GM03348 (cell line): ENCODE measurements around the gene ALG13.
A peak's percentile ranks its signal among the peaks of the same experiment; 100 is the strongest.
"Not testable (repeated sequence)": the region's sequence is repeated elsewhere in the genome, so short reads cannot be mapped to it uniquely, and the experiment has no call there.

Experiments
- DNase-seq: peaks from one replicate; pipeline ENCODE4 v3.0.0; 2012; ENCODE audit warnings: low spot score

The ALG13 gene

DNA sequence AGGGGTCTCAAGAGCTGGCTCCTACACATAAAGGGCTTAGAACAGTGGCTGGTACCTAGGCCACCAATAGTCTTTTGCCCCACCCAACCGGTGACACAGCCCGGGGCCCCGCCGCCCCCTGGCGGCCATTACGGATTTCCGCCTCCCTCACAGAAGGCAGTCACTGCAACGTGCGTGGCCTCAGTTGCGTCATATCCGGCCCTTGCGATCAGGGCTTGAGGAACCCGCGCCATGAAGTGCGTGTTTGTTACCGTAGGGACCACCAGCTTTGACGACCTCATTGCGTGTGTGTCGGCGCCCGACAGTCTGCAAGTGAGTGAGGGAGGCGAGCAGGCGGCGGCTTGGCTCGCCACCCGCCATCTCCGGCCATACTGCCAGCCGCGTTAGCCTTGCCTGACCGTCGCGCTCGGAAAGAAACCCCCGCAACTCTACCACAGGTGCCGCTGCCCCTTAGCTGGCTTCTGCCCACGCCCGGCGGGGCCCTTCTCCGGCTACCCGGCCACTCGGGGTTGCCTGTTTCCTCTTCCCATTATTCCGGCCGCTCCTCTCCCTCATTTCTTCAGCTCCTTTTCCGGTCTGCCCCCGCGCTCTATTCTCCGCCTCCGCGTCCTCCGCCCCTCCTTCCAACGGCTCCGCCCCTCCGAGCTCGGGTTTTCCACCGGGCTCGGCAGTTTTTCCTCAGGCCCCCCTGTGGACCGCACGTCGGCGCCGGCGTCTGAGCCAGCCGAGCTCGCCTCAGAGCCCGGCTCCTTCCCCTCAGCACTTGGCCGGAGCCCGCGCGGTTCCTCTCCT, at the start of gene ALG13:
Gene ALG13, plus strand, starts transcription at position 183 of the 792 bp plus-strand sequence. Its CDS starts 49 bp downstream, at position 232.
- DNase-seq = peak; percentile 89

DNA sequence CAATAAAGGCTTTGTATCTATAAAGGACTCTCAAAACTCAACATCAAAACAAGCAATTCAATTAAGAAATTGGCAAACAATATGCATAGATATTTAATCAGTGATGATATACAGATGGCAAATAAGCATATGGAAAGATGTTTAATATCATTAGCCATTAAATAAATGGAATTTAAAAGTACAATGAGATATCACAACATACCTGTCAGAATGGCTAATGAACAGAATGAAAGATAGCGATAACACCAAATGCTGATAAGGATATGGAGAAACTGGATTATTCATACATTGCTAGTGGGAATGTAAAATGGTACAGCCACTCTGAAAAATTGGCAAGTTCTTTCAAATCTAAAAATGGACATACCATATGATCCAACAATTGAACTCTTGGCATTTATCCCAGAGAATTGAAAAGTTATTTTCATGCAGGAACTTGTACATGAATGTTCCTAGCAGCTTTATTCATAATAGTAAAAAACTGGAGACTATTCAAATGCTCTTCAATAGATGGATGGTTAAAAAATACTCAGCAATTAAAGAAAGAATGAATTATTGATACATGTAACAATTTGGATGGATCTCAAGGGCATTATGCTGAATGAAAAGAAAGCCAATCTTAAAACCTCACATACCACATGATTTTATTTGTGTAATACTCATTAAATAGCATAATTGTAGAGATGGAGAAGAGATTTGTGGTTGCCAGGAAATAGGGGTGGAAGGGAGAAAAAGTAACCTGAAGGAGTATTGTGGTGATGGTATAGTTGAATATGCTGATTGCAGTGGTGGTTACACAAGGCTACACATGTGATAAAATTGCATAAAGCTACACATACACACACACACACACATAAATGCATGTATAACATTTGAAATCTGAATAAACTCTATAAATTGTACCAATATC, 45.9 kb upstream of the ALG13 start:
- DNase-seq = no peak

DNA sequence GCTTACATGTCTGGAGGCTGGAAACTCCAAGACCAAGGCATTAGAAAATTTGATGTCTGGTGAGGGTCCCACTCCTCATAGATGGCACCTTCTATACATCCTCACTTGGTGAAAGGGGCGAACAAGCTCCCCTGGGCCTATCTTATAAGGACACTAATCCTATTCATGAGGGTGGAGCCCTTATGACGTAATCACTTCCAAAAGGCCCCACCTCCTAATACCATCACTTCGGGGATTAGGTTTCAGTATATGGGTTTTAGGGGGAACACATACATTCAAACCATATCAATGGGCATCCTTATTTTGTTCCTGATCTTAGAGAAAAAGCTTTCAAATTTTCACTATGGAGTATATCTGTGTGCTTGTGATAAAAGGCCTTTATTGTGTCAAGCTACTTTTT, 39.0 kb upstream of the ALG13 start:
- no peak for DNase-seq

DNA sequence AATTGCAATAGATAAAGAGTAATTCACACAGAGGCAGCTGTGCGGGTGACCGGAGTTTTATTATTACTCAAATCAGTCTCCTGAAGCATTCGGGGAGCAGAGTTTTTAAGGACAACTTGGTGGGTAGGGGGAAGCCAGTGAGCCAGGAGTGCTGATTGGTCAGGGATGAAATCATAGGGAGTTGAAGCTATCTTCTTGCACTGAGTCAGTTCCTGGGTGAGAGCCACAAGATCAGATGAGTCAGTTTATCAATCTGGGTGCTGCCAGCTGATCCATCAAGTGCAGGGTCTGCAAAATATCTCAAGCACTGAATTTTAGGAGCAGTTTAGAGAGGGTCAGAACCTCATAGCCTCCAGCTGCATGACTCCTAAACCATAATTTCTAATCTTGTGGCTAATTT, 35.8 kb upstream of the ALG13 start:
- DNase-seq = not testable (repeated sequence)

DNA sequence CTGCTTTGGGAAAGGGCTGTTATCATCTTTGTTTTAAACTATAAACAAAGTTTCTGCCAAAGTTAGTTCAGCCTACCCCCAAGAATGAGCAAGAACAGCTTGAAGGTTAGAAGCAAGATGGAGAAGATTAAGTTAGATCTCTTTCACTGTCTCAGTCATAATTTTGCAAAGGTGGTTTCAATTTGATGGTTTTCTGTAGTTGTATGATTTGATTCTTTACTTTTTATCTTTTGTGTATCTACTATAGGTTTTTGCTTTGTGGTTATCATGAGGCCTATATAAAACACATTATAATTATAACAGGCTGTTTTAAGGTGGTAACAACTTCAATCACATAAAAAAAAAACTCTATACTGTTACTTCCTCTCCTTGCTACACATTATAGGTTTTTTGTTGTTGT, 35.4 kb upstream of the ALG13 start:
- DNase-seq = no peak

DNA sequence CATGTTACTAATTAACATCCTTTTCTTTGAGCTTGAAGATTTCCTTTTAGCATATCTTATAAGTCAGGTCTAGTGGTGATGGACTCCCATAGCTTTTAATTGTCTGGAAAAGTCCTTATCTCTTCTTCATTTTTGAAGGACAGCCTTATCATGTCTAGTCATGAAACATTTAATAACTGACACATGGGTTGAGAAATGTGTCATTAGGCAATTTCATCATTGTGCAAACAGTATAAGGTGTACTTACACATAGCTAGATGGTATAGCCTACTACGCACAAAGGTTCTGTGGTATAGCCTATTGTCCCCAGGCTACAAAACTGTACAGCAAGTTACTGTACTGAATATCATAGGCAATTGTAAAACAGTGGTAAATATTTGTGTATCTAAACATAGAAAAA, 34.5 kb upstream of the ALG13 start:
- DNase-seq = no peak

DNA sequence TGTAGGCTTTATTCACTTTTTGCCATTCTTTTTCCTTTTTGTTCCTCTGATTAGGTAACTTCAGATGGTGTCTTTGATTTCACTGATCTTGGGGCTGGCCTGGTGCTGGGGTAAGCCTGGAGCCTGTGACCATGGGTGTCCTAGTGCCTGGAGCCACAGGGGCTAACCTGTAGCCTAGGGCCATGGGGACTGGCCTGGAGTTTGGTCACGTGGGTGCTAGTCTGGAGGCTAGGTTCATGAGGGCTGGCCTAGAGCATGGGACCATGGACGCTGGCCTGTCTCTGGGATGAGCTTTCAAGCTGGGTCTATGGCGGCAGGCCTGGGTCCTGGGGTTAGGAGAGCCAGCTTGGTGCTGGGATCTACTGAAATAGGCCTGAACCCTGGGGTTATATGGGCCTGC, 32.2 kb upstream of the ALG13 start:
- no peak for DNase-seq

DNA sequence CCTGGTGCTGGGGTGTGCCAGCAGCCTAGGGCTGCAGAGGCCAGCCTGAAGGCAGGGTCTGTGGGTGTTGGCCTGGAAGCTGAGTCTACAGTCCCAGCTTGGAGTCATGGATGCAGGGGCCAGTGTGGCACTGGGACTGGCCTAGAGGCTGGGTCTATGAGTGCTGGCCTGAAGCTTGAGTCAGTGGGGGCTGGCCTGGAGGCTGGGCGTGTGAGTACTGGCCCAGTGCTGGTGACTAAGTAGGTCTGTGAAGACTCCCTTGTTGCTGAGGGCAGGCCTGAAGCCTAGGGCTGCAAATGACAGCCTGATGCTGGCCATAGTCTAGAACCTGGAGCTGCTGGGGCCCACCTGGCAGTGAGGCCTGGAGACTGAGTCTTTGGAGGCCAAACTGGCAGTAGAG, 31.3 kb upstream of the ALG13 start:
- no peak for DNase-seq

DNA sequence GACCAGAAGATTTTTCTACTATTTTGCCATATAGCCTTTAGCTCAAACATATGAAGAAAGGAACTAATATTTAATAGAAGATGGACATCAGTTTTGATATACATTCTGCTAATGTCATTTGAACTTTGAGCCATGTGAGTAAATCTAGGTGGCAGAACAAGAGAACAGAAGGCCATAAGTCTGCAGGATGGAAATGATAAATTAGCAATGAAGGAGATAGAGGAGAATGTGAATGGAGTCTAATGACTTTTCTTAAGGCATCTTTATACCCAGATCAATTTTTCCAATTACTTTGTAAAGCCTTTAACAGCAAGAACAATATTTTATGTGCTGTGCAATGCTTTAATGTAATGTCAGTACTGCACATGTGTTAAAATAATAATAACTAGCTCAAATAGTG, 30.1 kb upstream of the ALG13 start:
- DNase-seq = no peak

DNA sequence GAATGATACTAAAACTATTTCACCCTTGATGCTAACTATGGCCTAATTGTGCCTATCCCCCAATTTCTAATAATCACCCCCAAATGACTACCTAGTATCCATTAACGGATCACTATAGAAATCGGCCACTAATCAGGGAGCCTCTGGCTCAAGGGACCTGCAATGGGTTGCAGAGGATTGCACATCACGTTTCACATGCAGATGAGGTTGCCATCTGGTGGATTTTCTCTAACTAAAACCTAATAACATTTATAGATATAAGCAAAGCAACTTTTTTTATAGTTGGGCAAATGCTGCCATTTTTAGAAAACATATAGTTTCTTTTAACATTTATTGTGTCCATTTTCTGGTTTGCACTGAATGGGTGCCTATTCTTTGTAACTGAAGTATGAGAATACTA, 28.3 kb upstream of the ALG13 start:
- no peak for DNase-seq

DNA sequence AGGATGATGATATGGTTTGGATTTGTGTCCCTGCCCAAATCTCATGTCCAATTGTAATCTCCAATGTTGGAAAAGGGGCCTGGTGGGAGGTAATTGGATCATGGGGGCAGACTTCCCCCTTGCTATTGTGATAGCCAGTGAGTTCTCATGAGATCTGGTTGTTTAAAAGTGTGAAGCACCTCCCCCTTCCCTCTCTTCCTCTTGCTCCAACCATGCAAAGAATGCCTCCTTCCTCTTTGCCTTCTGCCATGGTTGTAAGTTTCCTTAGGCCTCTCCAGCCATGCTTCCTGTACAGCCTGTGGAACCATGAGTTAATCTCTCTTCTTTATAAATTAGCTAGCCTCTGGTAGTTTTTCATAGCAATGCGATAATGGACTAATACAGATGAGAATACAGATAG, 19.7 kb upstream of the ALG13 start:
- no peak for DNase-seq

DNA sequence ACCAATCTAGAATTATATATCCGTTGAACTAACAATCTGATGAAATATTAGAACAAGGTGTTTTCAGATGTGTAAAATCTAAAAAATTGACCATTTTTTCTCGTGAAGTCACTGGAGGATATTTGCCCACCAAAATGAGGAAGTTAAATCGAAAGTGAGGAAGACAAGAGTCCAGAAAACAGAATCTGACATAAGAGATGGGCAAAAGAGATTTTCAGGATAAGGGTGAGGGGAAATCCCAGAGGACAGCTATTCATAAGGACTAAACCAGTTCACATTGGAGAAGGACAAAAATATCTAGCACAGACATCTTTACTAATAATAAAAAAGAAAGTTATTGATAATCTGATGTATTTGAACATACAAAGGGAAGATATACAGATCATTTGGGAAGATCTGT, 18.7 kb upstream of the ALG13 start:
- no peak for DNase-seq

DNA sequence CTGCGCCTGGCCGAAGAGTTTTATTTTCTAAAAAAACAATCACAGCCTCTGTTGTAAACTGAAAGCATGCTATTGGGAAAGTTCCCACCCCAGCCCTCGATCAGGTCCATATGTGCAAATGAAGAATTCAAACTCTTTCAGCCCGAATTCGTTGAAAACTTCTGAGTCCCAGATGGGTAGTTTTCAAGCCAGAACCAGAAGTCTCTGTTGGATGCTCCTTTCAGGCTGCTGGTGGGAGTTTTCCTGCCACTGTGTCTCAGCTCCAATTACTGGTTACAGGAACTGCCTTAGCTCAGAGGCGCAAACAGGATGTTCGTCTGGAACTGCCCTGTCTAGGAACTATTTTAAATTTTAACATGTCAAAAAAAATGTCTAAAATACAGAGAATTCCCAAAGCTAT, 9.3 kb upstream of the ALG13 start:
- DNase-seq = peak; percentile 23

DNA sequence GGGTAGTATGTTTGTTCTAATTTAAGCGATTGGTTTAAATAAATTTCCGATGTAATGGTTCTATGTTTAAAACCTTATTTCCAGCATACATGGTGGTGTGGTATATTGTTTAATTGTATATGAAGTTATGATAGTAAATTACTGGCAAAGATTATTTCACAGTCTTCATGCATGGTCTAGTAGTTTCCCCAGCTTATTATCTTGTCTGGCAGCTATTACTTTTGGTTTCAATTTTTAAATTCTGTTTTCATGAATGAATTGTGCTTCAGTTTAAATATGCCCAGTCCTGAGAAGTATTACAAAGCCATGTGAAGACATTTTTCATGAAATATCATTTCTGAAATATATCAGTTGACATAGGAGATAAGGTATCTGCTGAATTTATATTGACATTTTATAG, 6.3 kb downstream of the ALG13 start:
- no peak for DNase-seq

DNA sequence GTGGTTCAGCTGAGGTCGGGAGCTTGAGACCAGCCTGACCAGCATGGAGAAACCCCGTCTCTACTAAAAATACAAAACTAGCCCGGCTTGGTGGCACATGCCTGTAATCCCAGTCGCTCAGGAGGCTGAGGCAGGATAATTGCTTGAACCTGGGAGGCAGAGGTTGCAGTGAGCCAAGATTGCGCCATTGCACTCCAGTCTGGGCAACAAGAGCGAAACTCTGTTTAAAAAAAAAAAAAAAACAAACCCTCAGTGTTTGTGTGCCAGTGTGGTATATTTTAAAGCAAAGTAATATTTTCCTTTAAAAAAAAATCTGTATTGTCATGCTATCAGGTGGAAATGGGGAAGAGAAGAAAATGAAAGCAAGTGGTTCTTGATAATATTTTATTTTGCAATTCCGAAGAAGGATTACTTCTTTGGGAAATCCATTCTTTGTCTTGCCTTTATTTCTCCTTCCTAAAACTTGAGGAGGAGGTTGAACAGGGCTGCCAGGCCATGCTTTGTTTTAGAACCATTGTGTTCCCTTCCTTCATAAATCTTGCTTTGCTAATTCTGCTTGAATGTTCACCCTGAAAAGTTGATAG, 14.4 kb downstream of the ALG13 start:
- DNase-seq = no peak

DNA sequence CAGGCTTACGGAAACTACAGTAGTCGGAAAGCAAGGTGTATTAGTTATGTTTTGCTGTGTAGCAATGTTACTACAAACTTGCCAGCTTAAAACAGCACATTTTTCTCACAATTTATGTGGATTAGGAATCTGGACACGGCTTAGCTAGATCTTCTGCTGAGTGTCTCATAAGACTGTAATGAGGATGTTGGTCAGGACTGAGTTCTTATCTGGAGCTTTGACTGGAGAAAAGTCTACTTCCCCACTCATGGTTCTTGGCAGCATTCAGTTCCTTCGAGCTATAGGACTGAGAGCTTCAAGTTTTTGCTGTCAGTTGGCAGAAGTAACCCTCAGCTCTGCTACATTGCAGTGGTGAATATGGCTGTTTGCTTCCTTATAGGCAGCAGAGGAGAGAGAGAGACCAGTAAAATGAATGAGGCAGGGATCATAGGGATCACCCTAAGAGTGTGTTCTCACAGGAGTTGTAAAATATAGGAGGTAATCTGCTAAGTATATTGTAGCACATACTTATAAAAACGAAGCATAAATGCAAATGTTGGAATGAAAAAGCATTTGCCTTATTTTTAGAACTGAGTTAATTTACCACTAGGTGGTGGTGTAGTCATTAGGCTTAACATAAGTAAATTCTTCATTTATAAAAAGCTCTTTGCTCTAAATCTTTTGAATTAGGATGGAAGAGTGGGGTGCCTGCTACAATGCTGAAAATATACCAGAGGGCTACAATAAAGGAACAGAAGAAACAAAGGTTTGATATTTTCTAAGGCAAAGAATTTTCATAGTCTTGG, 38.6 kb downstream of the ALG13 start:
- DNase-seq = peak; percentile 8

DNA sequence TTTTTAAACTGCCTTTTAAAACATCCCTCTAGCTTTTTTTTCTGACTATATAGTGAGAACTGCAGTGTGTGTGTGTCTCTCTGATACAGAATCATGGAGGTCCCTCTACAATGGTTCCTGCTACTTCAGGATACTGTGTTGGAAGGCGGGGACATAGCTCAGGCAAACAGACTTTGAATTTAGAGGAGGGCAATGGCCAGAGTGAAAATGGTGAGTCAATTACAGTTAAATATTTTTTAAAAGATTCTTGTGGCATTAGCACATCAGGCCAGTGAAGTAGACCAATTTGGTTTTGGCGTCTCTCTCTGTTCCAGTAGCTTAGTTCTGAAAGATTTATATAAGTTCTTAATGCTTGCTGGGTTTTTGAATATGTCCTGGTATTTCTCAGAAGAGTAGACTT, 47.1 kb downstream of the ALG13 start:
- DNase-seq = peak; percentile 24

DNA sequence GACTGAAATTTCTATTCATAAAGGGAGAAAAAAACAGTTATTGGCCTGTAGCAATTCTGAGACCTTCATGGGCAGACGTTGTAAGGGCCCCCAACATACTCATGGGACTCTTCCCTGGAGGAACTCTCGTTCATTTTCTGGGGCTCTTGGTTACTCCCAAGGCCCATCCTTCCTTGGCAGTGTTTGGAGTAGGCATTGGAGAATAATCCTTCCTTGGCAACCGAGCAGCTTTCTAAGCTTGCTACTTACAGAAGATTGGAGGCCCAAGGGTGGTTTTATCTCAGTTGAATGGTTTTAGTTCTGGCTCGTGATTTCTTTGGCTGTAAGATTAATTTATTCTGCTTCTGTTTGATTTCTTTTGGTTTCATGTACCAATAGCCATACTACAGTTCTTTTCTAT, 50.4 kb downstream of the ALG13 start:
- no peak for DNase-seq

DNA sequence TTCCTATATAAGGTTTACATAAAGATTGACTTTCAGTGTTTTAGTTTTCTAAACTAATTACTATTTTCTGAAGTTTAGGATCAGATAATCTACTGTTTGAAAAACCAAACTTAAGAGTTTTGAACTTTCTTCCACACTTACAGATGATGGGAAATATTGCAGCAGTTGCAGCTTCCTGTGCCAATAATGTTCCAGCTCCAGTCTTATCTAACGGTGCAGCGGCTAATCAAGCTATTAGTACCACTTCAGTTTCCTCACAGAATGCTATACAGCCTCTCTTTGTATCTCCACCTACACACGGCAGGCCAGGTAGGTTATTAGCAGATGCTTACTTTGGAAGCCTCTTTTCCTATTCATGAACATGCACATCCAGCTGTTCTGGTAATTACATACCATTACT, 55.6 kb downstream of the ALG13 start:
- no peak for DNase-seq

DNA sequence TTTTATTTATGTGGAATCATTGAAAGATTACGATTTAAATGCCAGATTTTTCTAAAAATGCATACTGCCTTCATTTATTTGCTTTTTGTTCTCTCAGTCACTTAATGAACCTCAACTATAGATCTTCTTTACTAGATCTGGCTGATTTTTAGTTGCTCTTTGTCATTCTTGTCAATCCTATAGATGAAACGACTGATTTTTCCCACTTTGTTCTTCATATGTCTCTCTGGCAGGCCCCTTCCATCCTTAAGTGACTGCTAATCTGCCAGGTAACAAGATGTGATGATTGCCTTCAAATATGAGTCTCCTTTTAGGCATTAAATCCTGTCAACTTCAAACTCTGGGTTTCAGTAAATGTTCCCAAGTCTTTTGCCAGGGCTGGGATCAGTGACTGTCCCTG, 61.0 kb downstream of the ALG13 start:
- DNase-seq = no peak

DNA sequence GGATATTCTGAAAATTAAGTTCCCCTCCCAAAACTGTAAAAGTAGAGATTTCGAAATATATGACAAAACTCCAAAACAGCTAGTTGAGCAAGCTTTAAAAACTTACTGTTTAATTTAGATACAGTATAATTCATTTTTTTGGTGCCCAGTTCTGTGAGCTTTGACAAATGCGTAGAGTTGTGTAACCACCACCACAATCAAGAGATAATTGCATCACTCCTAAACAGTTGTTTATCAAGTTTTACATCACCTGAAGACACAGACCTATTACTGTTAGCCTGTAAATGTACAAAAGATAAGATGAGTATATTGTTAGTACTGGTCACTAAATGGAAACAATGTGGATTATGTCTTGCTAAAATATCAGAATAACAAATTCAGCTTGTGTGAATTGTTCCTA, 62.3 kb downstream of the ALG13 start:
- no peak for DNase-seq

DNA sequence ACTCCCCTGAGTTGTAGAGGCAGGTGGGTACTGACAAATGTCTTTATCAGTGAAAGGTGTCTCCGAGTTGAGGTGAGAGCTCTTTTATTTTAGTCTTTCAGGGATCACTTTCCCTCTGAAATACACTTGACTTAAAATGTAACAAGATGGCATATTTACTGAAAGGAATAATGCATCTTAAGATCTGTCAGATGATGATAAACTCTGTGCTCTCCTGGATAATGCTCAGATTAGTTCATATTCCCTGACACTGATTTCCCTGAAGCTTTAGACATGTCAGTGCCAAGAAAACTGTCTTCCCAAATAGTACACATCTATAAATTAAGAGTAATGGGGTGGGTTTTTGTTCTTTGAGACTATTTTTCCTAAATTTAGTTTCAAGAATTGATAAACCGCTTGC, 75.5 kb downstream of the ALG13 start:
- no peak for DNase-seq
